Heart right ventricle (tissue), 16 donors: Measurements from ENCODE around the gene COL4A2. TPM values are rescaled to one million over a fixed set of nuclear protein-coding genes. Genes with fewer than 3 reads are reported as not detected.

Experiments used
- ATAC-seq, 8 donors: fragments of 200-7000 bp; cut with Tn5 transposase; one replicate each; pipeline ENCODE4 v1.9.1; 2020; ENCODE audit warnings: mild to moderate bottlenecking in 8 of 8, moderate library complexity in 8 of 8, moderate number of reproducible peaks in 1 of 8
- DNase-seq, 2 donors: peaks; one replicate each; pipeline ENCODE4 v3.0.0-alpha.2; 2020
- H3K27ac ChIP-seq, 10 donors: fragments of 200-600 bp; sonication (generic) in 2 of 10; one replicate each; pipeline versions ENCODE4 v1.5.0 to v1.8.0; 2020 to 2022; ENCODE audit warnings: mild to moderate bottlenecking in 3 of 10
- H3K27me3 ChIP-seq, 7 donors: fragments of 200-600 bp; one replicate each; pipeline ENCODE4 v1.8.0; 2021 to 2022; ENCODE audit warnings: mild to moderate bottlenecking in 2 of 7
- H3K36me3 ChIP-seq, 9 donors: fragments of 200-600 bp; sonication (generic) in 1 of 9; one replicate each; pipeline versions ENCODE4 v1.5.0 to v1.8.0; 2020 to 2022; ENCODE audit warnings: mild to moderate bottlenecking in 2 of 9
- H3K4me1 ChIP-seq, 9 donors: fragments of 200-600 bp; sonication (generic) in 1 of 9; one replicate each; pipeline versions ENCODE4 v1.5.0 to v1.8.0; 2020 to 2022; ENCODE audit warnings: mild to moderate bottlenecking in 4 of 9
- H3K4me3 ChIP-seq, 10 donors: fragments of 200-600 bp; sonication (generic) in 2 of 10; one replicate each; pipeline versions ENCODE4 v1.5.0 to v1.8.0; 2020 to 2022; ENCODE audit warnings: mild to moderate bottlenecking in 7 of 10, moderate library complexity in 2 of 10
- H3K9me3 ChIP-seq, 11 donors: fragments of 200-600 bp in 10 of 11; sonication (generic) in 2 of 11; one replicate each; pipeline versions ENCODE4 v1.5.0 to v1.8.0; 2013 to 2022; ENCODE audit warnings: mild to moderate bottlenecking in 2 of 11, control low read depth in 1 of 11, moderate library complexity in 1 of 11
- WGBS, 2 donors: extraction: QIAGEN DNeasy Blood & Tissue Kit; methylation state at CpG; one replicate each; pipeline ENCODE4 v1.1.7; 2013; ENCODE audit warnings: inconsistent platforms in 1 of 2; 5-methylcytosine and 5-hydroxymethylcytosine counted together
- intact Hi-C, 10 donors: fragments of 100-400 bp; cut with DNase I; formaldehyde crosslinking; loops; one replicate each; pipeline versions ENCODE4 v1.11.1 to v1.14.2; 2022
- polyA plus RNA-seq, 2 donors: library from polyadenylated mRNA; stranded (reverse); fragments of 200-250 nt; gene quantifications; one replicate each; pipeline ENCODE4 v1.2.3, GENCODE V29; 2013
- total RNA-seq, 10 donors: library from RNA; stranded (reverse); fragmentation: NEBNext Ultra II Directional in 3 of 10; extraction: Animal tissue kit (Norgen Biotek cat#: 25700) in 3 of 10; gene quantifications; one replicate each; pipeline versions ENCODE4 v1.2.1 to v1.2.4, GENCODE V29; 2021 to 2023
- TF ChIP-seq, protein P1 (sequence below), 9 donors: fragments of 200-600 bp; sonication (generic) in 2 of 9; IDR thresholded peaks; one replicate each; pipeline versions ENCODE4 v1.5.0 to v1.8.0; 2021 to 2022; ENCODE audit warnings: antibody characterized with exemption in 9 of 9, mild to moderate bottlenecking in 5 of 9, moderate library complexity in 1 of 9
- donor health status: Arrhythmogenic right ventricular cardiomyopathy.
- donor health status: ischemic (EF 13 %, LVEDD 7.1; RV severe dilation, severe dysfunction).
- donor health status: healthy with polysubstance abuse.
- donor health status: DM: no; HTN: yes; CAD: no.
- donor health status: DM: no; HTN: no; CAD: no.
- donor health status: ischemic (EF 25% LVEDD 6.9; RV normal size, moderate dysfunction).
- donor health status: ischemic (EF 25% LVEDD 5.7; RV mildly dilated, moderate dysfunction).
- donor health status: healthy.
- donor health status: DM: yes; HTN: yes; CAD: no.
- donor health status: Ischemic cardiomyopathy.
- donor health status: ischemic (EF 35%, LVEDD 5.7; RV mildly dilated, moderate dysfunction).
- donor health status: nonischemic (EF 11% LVEDD 7.7; RV severe dilation, severe dysfunction).
- donor health status: DM: yes; HTN: yes; CAD: no.
- donor health status: PGD.
- donor health status: ischemic (EF 29% LVEDD 5.4; RV normal size, mild dysfunction).
- donor health status: nonischemic (EF 23%, LVEDD 6.1; RV moderate dilation, normal function).

Gene COL4A2
- total and polyA plus RNA-seq, 12 donors = 81.7 to 301 (median 128) TPM

DNA sequence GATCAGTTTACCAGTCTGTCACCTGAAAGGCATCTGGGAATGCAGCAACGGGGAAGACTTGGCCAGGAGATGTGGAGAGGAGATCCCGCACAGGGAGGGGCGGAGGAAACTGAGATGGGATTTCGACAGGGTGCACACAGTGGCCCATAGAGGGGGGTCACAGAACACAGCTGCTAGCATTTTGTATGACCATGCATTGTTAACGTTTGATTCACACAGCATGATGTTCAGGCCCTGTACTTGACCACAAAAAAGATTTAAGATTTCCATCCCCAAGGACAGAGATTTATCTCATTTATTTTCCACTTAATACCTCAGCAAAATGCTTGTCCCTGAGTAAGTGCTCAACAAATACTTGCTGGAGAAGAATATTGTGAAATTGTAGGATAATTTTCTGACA lies 191.2 kb downstream of the COL4A2 start:
- Histone ChIP-seq H3K4me3 (no peak overlapping the region), H3K9me3 (no peaks in the 10 kb centered on the region), H3K4me1 (peaks cover 0 to 6% (median 2%) of the 10 kb centered on the region in 9 donors), H3K27me3 (no peaks in the 10 kb centered on the region), H3K36me3 (peaks cover 15 to 99% (median 82%) of the 10 kb centered on the region in 9 donors), H3K27ac (no peak overlapping the region)
- DNase-seq = no peak
- no peak for ATAC-seq
- intact Hi-C loops = no loop called here
- 77 to 78% methylated on average over 5 of the region's 5 CpGs for WGBS, 2 donors
- TF ChIP-seq, protein P1, sequence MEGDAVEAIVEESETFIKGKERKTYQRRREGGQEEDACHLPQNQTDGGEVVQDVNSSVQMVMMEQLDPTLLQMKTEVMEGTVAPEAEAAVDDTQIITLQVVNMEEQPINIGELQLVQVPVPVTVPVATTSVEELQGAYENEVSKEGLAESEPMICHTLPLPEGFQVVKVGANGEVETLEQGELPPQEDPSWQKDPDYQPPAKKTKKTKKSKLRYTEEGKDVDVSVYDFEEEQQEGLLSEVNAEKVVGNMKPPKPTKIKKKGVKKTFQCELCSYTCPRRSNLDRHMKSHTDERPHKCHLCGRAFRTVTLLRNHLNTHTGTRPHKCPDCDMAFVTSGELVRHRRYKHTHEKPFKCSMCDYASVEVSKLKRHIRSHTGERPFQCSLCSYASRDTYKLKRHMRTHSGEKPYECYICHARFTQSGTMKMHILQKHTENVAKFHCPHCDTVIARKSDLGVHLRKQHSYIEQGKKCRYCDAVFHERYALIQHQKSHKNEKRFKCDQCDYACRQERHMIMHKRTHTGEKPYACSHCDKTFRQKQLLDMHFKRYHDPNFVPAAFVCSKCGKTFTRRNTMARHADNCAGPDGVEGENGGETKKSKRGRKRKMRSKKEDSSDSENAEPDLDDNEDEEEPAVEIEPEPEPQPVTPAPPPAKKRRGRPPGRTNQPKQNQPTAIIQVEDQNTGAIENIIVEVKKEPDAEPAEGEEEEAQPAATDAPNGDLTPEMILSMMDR (IDR thresholded peaks at IDR 0.05) = no peak

DNA sequence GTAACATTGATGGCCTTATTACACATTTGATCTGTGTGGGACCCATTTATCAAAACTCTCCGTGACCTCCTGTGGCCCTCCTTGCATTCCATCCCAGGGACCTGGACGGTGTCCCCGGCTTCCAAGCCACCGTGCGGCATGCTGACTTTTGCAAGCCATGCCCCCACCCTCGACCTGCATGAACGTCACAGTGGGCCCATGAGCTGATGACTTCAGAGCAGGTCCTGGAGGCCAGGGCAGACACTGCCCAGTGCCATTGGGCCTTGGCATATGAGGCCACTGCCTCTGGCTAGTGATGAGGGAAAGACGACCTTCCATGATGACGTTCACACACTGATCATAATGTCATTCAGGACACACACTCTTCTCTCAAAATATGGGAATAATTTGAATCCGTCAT lies 191.7 kb downstream of the COL4A2 start:
- 89 to 94% methylated on average over 10 of the region's 10 CpGs for WGBS, 2 donors
- ATAC-seq (no peak), DNase-seq (no peak)

DNA sequence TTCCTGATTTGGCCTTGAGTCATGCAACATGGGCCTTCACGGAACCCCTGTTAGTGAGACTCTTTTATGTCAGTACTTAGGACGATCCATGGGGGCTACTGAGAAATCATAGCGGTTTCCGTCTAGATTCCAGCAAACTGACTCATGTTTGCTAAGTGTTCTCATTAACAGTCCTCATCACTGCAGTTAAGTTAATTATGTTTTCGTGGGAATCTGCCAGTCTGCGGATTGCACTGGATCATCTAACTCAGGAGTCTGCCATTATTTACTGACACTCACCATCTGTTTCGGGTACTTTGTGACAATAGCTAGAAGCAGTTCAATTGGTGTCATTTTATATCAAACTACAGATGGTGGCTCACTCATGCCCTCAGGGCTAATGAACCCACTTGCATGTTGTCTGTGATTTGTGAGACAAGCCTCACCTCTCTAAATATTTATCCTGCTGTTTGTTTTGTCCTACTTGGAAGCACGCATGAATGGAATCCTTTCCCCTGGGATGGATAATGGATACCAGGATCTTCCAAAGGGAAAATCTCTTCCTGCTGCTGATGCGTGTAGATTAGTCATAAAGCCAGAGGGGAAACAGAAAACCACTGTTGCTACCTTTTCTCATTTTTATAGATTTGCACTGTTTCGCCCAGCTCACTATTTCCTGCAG lies 192.7 kb downstream of the COL4A2 start:
- Histone ChIP-seq H3K4me3 (no peak overlapping the region), H3K27me3 (no peaks in the 10 kb centered on the region), H3K9me3 (no peaks in the 10 kb centered on the region), H3K36me3 (peaks cover 17 to 99% (median 83%) of the 10 kb centered on the region in 9 donors), H3K4me1 (peaks cover 0 to 13% (median 8%) of the 10 kb centered on the region in 9 donors), H3K27ac (no peak overlapping the region)
- intact Hi-C loops = loop anchor here in 1 of 10 donors (10.0 kb wide), 1 partner anchor 65 kb away; the partner anchor contains the start of gene RAB20
- WGBS, 2 donors = 90 to 91% methylated on average over 10 of the region's 10 CpGs
- DNase-seq = no peak
- TF ChIP-seq, protein P1 (IDR thresholded peaks at IDR 0.05) = no peak
- ATAC-seq = no peak

More for the DNA sequence above, 191.7 kb downstream of the COL4A2 start:
- no peaks in the 10 kb centered on the region for H3K27me3 ChIP-seq
- H3K36me3 ChIP-seq = peaks cover 17 to 99% (median 82%) of the 10 kb centered on the region in 9 donors
- H3K4me1 ChIP-seq = peaks cover 0 to 10% (median 5%) of the 10 kb centered on the region in 9 donors
- intact Hi-C loops = no loop called here
- H3K27ac ChIP-seq = no peak overlapping the region
- TF ChIP-seq, protein P1 (IDR thresholded peaks at IDR 0.05) = no peak
- no peaks in the 10 kb centered on the region for H3K9me3 ChIP-seq
- no peak overlapping the region for H3K4me3 ChIP-seq

DNA sequence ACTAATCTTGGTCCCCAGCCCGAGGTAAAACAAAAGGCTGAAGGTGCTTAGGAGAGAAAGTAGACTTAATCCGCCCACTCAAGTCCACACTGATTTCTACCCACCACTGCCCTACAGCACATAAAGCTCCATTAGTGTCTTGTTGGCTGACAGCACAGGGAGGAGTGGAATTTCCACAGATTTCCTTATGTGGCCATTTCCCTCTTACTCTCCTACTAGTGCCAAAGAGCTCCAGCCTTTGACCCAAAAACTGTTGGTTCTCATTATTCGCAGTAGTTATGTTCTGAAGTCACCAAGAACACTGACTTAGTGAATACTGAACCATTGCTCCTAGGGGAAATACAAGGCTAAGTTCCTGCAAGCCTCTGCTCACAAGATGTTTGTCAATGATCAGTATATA lies 193.3 kb downstream of the COL4A2 start:
- Histone ChIP-seq H3K4me1 (peaks cover 0 to 13% (median 8%) of the 10 kb centered on the region in 9 donors), H3K9me3 (no peaks in the 10 kb centered on the region), H3K36me3 (peaks cover 15 to 98% (median 77%) of the 10 kb centered on the region in 9 donors), H3K27me3 (no peaks in the 10 kb centered on the region), H3K4me3 (no peak overlapping the region), H3K27ac (no peak overlapping the region)
- 90 to 93% methylated on average over 3 of the region's 3 CpGs for WGBS, 2 donors
- DNase-seq = no peak
- TF ChIP-seq, protein P1 (IDR thresholded peaks at IDR 0.05) = no peak
- ATAC-seq = no peak
- intact Hi-C loops = loop anchor here in 1 of 10 donors (10.0 kb wide), 1 partner anchor 64 kb away; the partner anchor contains the start of gene RAB20
